Right atrium auricular region (tissue), 2 donors: ENCODE measurements around the gene PDE4A. TPM values are rescaled to one million over a fixed set of nuclear protein-coding genes. Genes with fewer than 3 reads are reported as not detected.

Experiments
- DNase-seq: peaks from one replicate; pipeline ENCODE4 v3.0.0-alpha.2; 2019; ENCODE audit warnings: low spot score
- H3K27ac ChIP-seq, 2 donors: fragments of 200-600 bp; sonication (generic); 1 replicate in 1 of 2; 2 replicates in 1 of 2; pipeline ENCODE4 v1.5.1; 2016 to 2019
- H3K27me3 ChIP-seq, 2 donors: fragments of 200-600 bp; sonication (generic); one replicate each; pipeline versions ENCODE4 v1.5.1 to v1.6.0; 2017 to 2019
- H3K36me3 ChIP-seq: fragments of 200-600 bp; sonication (generic); one replicate; pipeline ENCODE4 v1.5.1; 2016
- H3K4me1 ChIP-seq, 2 donors: fragments of 200-600 bp; sonication (generic); one replicate each; pipeline versions ENCODE4 v1.5.1 to v1.6.0; 2017 to 2019
- H3K4me3 ChIP-seq, 2 donors: fragments of 200-600 bp; sonication (generic); 1 replicate in 1 of 2; 2 replicates in 1 of 2; pipeline ENCODE4 v1.5.1; 2017 to 2019; ENCODE audit warnings: mild to moderate bottlenecking in 1 of 2, moderate library complexity in 1 of 2
- H3K9me3 ChIP-seq, 2 donors: fragments of 200-600 bp; sonication (generic); one replicate each; pipeline ENCODE4 v1.5.1; 2019
- CTCF ChIP-seq, 2 donors: fragments of 200-600 bp; sonication (generic); IDR thresholded peaks; one replicate each; pipeline ENCODE4 v1.5.1; 2019; ENCODE audit warnings: antibody characterized with exemption in 2 of 2
- microRNA counts, 2 donors: library from miRNA; unstranded; fragments of <30 nt; microRNA quantifications; one replicate each; lab custom pipeline; 2016 to 2017
- microRNA-seq, 2 donors: library from miRNA; unstranded; fragments of <30 nt; microRNA quantifications; one replicate each; pipeline ENCODE4, GENCODE V29; 2016 to 2017; ENCODE audit warnings: borderline number of aligned reads in 2 of 2, borderline replicate concordance in 1 of 2
- total RNA-seq, 2 donors: library from RNA; depleted of rRNA; stranded (reverse); fragments of >200 nt; gene quantifications; one replicate each; pipeline ENCODE4 v1.1.0, GENCODE V29; 2016

Gene PDE4A
- total RNA-seq, 2 donors from 2014 or later = 9.4 to 9.9 TPM

DNA sequence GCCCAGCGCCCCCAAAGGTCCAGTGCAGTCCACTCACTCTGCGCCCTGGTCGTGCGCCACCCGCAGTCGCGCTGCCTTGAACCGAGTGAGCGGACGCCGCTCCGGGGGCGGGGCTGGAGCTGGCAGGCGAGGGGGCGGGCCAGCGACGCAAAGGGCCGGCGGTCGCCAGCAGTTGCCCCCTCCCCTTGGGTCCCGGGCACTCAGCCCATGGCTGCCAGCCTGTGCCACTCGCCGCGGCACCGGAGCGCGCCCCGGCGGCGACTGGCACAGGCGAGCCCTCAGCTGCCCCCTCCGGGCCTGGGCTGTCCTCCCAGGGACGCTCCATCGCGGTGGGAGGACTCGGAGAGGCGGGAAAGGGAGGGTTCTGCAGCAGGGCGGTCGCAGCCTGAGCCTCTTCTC, 97.0 kb downstream of the PDE4A start, which contains the start of gene S1PR5:
S1PR5 (minus strand) TSS at position 87 of the 399 bp plus-strand sequence. CDS start 2,436 bp downstream, outside the sequence.
- H3K4me3 ChIP-seq = peak within 1 kb of the TSS in 1 of 2 donors; percentile 45
- no peak within 1 kb of the TSS for H3K27ac ChIP-seq
- H3K27me3 ChIP-seq = peaks cover 5 to 22% of the 10 kb centered on the region in 2 donors
- H3K9me3 ChIP-seq = no peaks in the 10 kb centered on the region
- TF ChIP-seq CTCF (IDR thresholded peaks at IDR 0.05) = no peak
- DNase-seq = no peak
- H3K36me3 ChIP-seq = no peaks in the 10 kb centered on the region
- H3K4me1 ChIP-seq = peaks cover 0 to 31% of the 10 kb centered on the region in 2 donors

GRCh38 chr19:10517760-10518443, 97.6 kb downstream of the PDE4A start:
- Histone ChIP-seq H3K27ac (no peak overlapping the region), H3K36me3 (no peaks in the 10 kb centered on the region), H3K9me3 (no peaks in the 10 kb centered on the region), H3K4me3 (peak overlapping the region in 1 of 2 donors; percentile 45), H3K4me1 (peaks cover 0 to 31% of the 10 kb centered on the region in 2 donors), H3K27me3 (peaks cover 5 to 22% of the 10 kb centered on the region in 2 donors)
- no peak for TF ChIP-seq CTCF (IDR thresholded peaks at IDR 0.05)
- no peak for DNase-seq

GRCh38 chr19:10518444-10519361, 98.4 kb downstream of the PDE4A start:
- Histone ChIP-seq H3K4me1 (peaks cover 0 to 31% of the 10 kb centered on the region in 2 donors), H3K4me3 (peak overlapping the region in 1 of 2 donors; percentile 45), H3K27ac (no peak overlapping the region), H3K9me3 (no peaks in the 10 kb centered on the region), H3K36me3 (no peaks in the 10 kb centered on the region), H3K27me3 (peaks cover 5 to 22% of the 10 kb centered on the region in 2 donors)
- DNase-seq = no peak
- no peak for TF ChIP-seq CTCF (IDR thresholded peaks at IDR 0.05)

MicroRNAs within 50 kb of the gene (microRNA counts, 767-probe panel; counts per million panel counts)
- microRNA hsa-miR-1181 (lab: Ali Mortazavi, UCI) = 0 to 31.0 counts per million in 2 donors

Small RNA genes lying within 50 kb of the gene (microRNA-seq; reads per million reads assigned to microRNA genes)
- 0 reads per million in 2 donors for gene MIR1181

Other genes starting within 250 kb of the PDE4A start
- 10 to 100 TPM; 17.2 to 27.7 TPM for gene DNMT1, start 225.6 kb upstream of the PDE4A start, total RNA-seq
- gene S1PR2, start 189.2 kb upstream of the PDE4A start, total RNA-seq = 10 to 100 TPM in 1 of 2 donors, 1 to 10 TPM in 1; 4.3 to 14.7 TPM
- 10 to 100 TPM; 75.9 to 86.3 TPM for gene MRPL4, start 168.3 kb upstream of the PDE4A start, total RNA-seq
- 10 to 100 TPM; 15.2 to 24.4 TPM for gene ICAM1, start 149.4 kb upstream of the PDE4A start, total RNA-seq
- under 1 TPM in 1 of 2 donors, not detected in 1; 0.55 TPM for gene ICAM4, start 133.6 kb upstream of the PDE4A start, total RNA-seq
- 1 to 10 TPM in 1 of 2 donors, under 1 TPM in 1; 0.22 to 1.7 TPM for gene ICAM5, start 130.6 kb upstream of the PDE4A start, total RNA-seq
- gene ZGLP1, start 110.7 kb upstream of the PDE4A start, total RNA-seq = under 1 TPM in 1 of 2 donors, not detected in 1; 0.90 TPM
- gene FDX2, start 104.5 kb upstream of the PDE4A start, total RNA-seq = 10 to 100 TPM; 12.5 to 20.4 TPM
- 10 to 100 TPM; 14.8 to 24.8 TPM for gene RAVER1, start 87.0 kb upstream of the PDE4A start, total RNA-seq
- gene ICAM3, start 80.9 kb upstream of the PDE4A start, total RNA-seq = 1 to 10 TPM; 5.3 to 7.1 TPM
- gene TYK2, start 40.0 kb upstream of the PDE4A start, total RNA-seq = 10 to 100 TPM; 31.7 to 58.8 TPM
- 100 to 1,000 TPM; 130 to 131 TPM for gene CDC37, start 17.0 kb upstream of the PDE4A start, total RNA-seq
- 10 to 100 TPM; 52.1 to 64.9 TPM for gene KEAP1, start 82.8 kb downstream of the PDE4A start, total RNA-seq
- gene S1PR5, start 96.9 kb downstream of the PDE4A start, total RNA-seq = under 1 TPM; 0.12 to 0.59 TPM
- gene ATG4D, start 123.4 kb downstream of the PDE4A start, total RNA-seq = 10 to 100 TPM; 47.1 to 61.2 TPM
- gene KRI1, start 145.5 kb downstream of the PDE4A start, total RNA-seq = 10 to 100 TPM in 1 of 2 donors, 1 to 10 TPM in 1; 9.6 to 10.3 TPM
- 1 to 10 TPM; 4.4 to 4.6 TPM for gene CDKN2D, start 148.4 kb downstream of the PDE4A start, total RNA-seq
- 1 to 10 TPM in 1 of 2 donors, not detected in 1; 4.8 TPM for gene AP1M2, start 166.8 kb downstream of the PDE4A start, total RNA-seq
- gene SLC44A2, start 205.0 kb downstream of the PDE4A start, total RNA-seq = 10 to 100 TPM; 91.3 to 96.2 TPM
- 10 to 100 TPM; 59.2 to 75.1 TPM for gene ILF3, start 233.8 kb downstream of the PDE4A start, total RNA-seq